ENCODE results near the gene GREB1L. TPM values are rescaled to one million over a fixed set of nuclear protein-coding genes. Genes with fewer than 3 reads are reported as not detected.

GREB1L gene
- total RNA-seq, 2 experiments from 2014 or later = not detected

DNA sequence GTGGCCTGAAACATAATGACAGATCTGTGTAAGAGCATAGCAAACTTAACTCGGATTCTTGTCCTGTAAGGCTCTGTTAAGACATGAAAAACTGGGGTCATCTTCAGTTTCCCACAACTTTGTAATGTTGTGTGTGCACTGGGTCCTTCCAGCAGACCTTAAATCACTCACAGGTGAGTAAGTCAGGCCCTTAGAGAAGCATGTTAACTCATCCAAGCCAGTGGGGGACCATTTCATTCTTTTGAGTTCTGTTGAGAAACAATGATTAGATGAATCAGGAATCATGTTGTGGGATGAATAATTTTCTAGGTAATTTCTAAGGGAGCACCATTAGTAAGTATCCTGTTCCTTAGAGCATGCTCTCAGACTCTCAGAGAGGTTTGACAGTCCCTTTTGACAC lies 191.4 kb downstream of the GREB1L start:
- Mint-ChIP-seq H3K27ac (no peak overlapping the region), H3K36me3 (no peaks in the 10 kb centered on the region), H3K4me1 (no peaks in the 10 kb centered on the region), H3K9me3 (peaks cover 2% of the 10 kb centered on the region), H3K4me3 (no peak overlapping the region), H3K27me3 (no peaks in the 10 kb centered on the region)
- DNase-seq (no peak), ATAC-seq (ENCODE audit: low read depth) (no peak)
- POLR2A ChIA-PET = no interaction called here

- H3K27me3 Mint-ChIP-seq = peaks cover 11% of the 10 kb centered on the region
- H3K4me3 Mint-ChIP-seq = no peak overlapping the region
- DNase-seq (no peak), ATAC-seq (ENCODE audit: low read depth) (no peak)
- POLR2A ChIA-PET = no interaction called here
- H3K27ac Mint-ChIP-seq = no peak overlapping the region
- H3K4me1 Mint-ChIP-seq = no peaks in the 10 kb centered on the region
- no peaks in the 10 kb centered on the region for H3K36me3 Mint-ChIP-seq
- H3K9me3 Mint-ChIP-seq = no peaks in the 10 kb centered on the region
These were observed 197.4 kb downstream of the GREB1L start for GRCh38 chr18:21439431-21439846.

- Mint-ChIP-seq H3K4me1 (no peaks in the 10 kb centered on the region), H3K4me3 (no peak overlapping the region), H3K27ac (no peak overlapping the region), H3K27me3 (peaks cover 14% of the 10 kb centered on the region), H3K9me3 (no peaks in the 10 kb centered on the region), H3K36me3 (no peaks in the 10 kb centered on the region)
- DNase-seq (no peak), ATAC-seq (ENCODE audit: low read depth) (no peak)
- POLR2A ChIA-PET = no interaction called here
These were observed 199.6 kb downstream of the GREB1L start for GRCh38 chr18:21441670-21442069.

DNA sequence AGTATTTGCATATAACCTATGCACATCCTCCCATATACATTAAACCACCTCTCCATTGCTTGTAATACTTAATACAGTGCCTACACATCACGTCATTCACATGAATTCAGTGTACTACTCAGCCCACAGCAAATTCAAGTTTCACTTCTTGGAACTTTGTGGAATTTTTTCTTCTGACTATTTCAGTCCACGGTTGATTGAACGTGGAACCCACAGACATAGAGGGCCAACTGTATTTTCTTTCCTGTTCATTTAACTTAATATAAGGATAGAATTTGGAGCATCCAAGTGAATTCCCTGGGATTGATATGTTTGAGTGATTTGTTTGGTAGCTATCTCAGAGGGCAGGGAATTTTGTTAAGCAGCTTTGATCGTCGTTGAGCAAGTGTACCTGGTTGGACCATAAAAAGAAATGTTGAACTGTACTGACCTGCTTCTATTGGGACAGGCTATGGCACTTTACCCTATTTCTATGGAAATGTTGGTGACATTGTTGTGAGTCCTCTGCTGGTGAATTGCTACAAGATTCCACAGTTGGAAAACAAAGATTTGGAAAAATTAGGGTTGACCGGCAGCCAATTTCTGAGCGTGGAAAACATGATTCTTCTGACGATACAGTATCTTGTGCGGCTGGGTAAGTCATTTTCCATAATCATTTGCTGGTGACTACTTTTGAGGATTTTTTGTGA lies 201.9 kb downstream of the GREB1L start:
- Mint-ChIP-seq H3K36me3 (no peaks in the 10 kb centered on the region), H3K4me3 (no peak overlapping the region), H3K27me3 (peaks cover 21% of the 10 kb centered on the region), H3K27ac (no peak overlapping the region), H3K9me3 (no peaks in the 10 kb centered on the region), H3K4me1 (no peaks in the 10 kb centered on the region)
- POLR2A ChIA-PET = no interaction called here
- no peak for ATAC-seq (ENCODE audit: low read depth)
- DNase-seq = no peak

- ATAC-seq (ENCODE audit: low read depth) (no peak), DNase-seq (no peak)
- no peak overlapping the region for H3K4me3 Mint-ChIP-seq
- no peaks in the 10 kb centered on the region for H3K9me3 Mint-ChIP-seq
- POLR2A ChIA-PET = no interaction called here
- no peak overlapping the region for H3K27ac Mint-ChIP-seq
- H3K36me3 Mint-ChIP-seq = no peaks in the 10 kb centered on the region
- no peaks in the 10 kb centered on the region for H3K4me1 Mint-ChIP-seq
- peaks cover 22% of the 10 kb centered on the region for H3K27me3 Mint-ChIP-seq
These were observed 202.6 kb downstream of the GREB1L start for GRCh38 chr18:21444465-21445212.

DNA sequence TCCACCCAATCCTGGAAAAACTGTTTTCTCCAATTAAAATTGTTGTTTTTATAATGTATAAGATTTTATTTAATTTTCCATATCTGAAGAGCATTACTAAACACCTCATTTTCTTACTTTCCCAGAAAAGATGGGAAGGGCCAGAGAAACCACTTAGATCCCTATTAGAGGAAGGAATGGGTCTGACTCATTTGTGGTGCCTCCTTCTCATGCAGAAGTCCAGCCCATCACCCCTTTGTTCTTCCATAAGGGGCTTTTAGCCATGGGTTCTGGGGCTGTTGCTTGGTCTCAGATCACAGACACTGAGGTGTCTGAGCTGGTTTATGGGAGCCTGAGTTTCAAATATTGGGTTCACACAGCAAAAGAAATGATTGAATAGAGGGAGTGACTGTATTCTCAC lies 206.3 kb downstream of the GREB1L start:
- ATAC-seq (ENCODE audit: low read depth) (no peak), DNase-seq (no peak)
- Mint-ChIP-seq H3K4me1 (no peaks in the 10 kb centered on the region), H3K36me3 (no peaks in the 10 kb centered on the region), H3K27ac (no peak overlapping the region), H3K4me3 (no peak overlapping the region), H3K27me3 (peaks cover 33% of the 10 kb centered on the region), H3K9me3 (no peaks in the 10 kb centered on the region)
- POLR2A ChIA-PET = no interaction called here

GRCh38 chr18:21449367-21450290 lies 207.6 kb downstream of the GREB1L start:
- Mint-ChIP-seq H3K4me3 (no peak overlapping the region), H3K4me1 (no peaks in the 10 kb centered on the region), H3K36me3 (no peaks in the 10 kb centered on the region), H3K9me3 (no peaks in the 10 kb centered on the region), H3K27ac (no peak overlapping the region), H3K27me3 (peaks cover 34% of the 10 kb centered on the region)
- ATAC-seq (ENCODE audit: low read depth) (no peak), DNase-seq (no peak)
- POLR2A ChIA-PET = no interaction called here

DNA sequence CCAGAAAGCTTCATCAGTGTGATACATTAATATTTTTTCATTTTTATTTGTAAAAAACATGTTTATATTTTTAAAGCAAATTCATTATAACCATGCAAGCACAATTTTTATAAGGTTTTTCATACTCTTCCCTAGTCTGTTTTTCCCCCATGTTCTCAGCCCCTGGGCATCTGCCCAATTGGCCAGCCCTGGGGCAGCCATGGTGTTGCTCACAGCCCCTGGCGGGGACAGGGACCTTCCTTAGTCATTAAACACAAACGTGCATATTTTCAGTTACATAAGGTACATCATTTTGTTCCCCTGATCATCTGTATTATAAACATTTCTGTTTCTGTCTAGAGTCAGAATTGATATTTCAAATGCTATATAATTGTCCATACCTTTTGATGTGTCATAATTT lies 208.5 kb downstream of the GREB1L start:
- H3K4me1 Mint-ChIP-seq = no peaks in the 10 kb centered on the region
- no peak overlapping the region for H3K27ac Mint-ChIP-seq
- H3K9me3 Mint-ChIP-seq = no peaks in the 10 kb centered on the region
- DNase-seq (no peak), ATAC-seq (ENCODE audit: low read depth) (no peak)
- H3K36me3 Mint-ChIP-seq = no peaks in the 10 kb centered on the region
- POLR2A ChIA-PET = no interaction called here
- H3K4me3 Mint-ChIP-seq = no peak overlapping the region
- H3K27me3 Mint-ChIP-seq = peaks cover 33% of the 10 kb centered on the region

DNA sequence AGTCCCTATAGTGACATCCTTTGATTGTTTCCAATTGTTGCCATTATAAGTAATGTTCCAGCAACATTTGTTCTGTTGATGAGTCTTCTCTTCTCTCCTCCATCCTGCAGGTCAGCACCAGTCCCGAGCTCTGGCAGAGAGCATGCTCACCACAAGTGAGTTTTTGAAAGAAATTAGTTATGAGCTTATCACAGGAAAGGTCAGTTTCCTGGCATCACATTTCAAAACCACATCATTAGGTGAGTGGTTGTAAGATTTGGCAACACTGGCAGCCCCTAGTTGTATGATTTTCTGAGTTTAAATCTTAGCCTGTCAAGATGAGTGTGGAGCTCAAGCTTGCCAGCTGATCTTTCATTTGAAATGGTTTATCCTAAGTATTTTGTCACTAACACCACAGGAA lies 208.9 kb downstream of the GREB1L start:
- Mint-ChIP-seq H3K36me3 (no peaks in the 10 kb centered on the region), H3K27ac (no peak overlapping the region)

DNA sequence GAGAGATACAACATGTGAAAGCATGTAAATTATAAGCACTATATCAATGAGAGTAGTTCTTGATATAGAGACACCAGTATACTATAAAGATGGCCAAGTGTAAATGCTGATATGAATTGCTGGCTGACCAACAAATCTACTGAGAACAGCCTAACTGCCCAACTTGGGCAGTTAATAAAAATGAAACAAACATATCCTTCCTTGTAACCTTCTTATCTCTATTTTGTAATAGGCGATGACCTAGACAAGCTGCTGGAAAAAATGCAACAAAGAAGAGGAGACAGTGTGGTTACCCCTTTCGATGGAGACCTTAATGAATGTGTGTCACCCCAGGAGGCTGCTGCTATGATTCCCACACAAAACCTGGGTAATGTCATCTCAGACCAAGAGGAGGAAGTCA lies 209.8 kb downstream of the GREB1L start:
- peaks cover 33% of the 10 kb centered on the region for H3K27me3 Mint-ChIP-seq
- H3K36me3 Mint-ChIP-seq = no peaks in the 10 kb centered on the region
- H3K9me3 Mint-ChIP-seq = no peaks in the 10 kb centered on the region
- no peaks in the 10 kb centered on the region for H3K4me1 Mint-ChIP-seq
- no peak overlapping the region for H3K4me3 Mint-ChIP-seq
- DNase-seq = no peak
- POLR2A ChIA-PET = no interaction called here
- ATAC-seq (ENCODE audit: low read depth) = no peak
- no peak overlapping the region for H3K27ac Mint-ChIP-seq

More for the DNA sequence above, 208.9 kb downstream of the GREB1L start:
- DNase-seq (no peak), ATAC-seq (ENCODE audit: low read depth) (no peak)
- Mint-ChIP-seq H3K9me3 (no peaks in the 10 kb centered on the region), H3K27me3 (peaks cover 33% of the 10 kb centered on the region), H3K4me1 (no peaks in the 10 kb centered on the region), H3K4me3 (no peak overlapping the region)
- POLR2A ChIA-PET = no interaction called here

- no peaks in the 10 kb centered on the region for H3K36me3 Mint-ChIP-seq
- DNase-seq (no peak), ATAC-seq (ENCODE audit: low read depth) (no peak)
- H3K4me1 Mint-ChIP-seq = no peaks in the 10 kb centered on the region
- H3K27me3 Mint-ChIP-seq = peaks cover 33% of the 10 kb centered on the region
- H3K27ac Mint-ChIP-seq = no peak overlapping the region
- no peaks in the 10 kb centered on the region for H3K9me3 Mint-ChIP-seq
- H3K4me3 Mint-ChIP-seq = no peak overlapping the region
- POLR2A ChIA-PET = no interaction called here
These were observed 210.3 kb downstream of the GREB1L start for GRCh38 chr18:21452276-21452780.

DNA sequence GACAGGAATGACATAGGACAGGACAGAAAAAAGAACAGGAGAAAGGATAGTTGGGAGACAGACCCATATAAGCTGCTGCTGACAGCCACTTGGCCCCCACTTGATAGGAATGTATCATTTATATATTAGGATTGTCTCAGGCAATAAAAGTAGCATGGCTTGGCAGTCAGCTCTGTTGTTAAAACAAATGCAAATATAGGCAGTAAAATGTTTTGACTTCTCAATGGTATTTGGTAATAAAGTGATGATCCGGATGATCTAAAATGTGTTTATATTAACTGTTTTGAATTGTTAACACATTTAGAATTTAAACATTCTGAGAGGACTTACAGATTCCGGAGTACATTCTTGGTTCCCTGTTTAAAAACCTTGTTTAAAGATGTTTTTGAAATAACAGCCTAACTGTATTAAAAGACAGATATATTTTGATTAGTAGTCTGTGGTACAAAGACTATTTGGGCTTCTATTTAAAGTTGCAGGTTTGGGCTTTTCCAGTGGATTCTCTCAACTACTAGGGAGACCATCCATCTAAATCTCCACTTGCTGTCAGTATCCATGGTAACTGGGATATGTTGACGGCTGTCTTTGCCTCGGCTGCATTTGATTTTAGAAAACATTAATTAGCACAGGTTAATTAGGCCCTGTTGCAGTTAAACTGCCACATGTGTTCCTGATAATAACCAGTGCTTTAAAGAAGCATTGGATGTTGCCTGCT lies 210.9 kb downstream of the GREB1L start:
- POLR2A ChIA-PET = no interaction called here

GRCh38 chr18:21453511-21453901 lies 211.5 kb downstream of the GREB1L start:
- ATAC-seq (ENCODE audit: low read depth) = no peak
- Mint-ChIP-seq H3K4me1 (no peaks in the 10 kb centered on the region), H3K9me3 (no peaks in the 10 kb centered on the region), H3K27ac (no peak overlapping the region), H3K36me3 (no peaks in the 10 kb centered on the region), H3K4me3 (no peak overlapping the region), H3K27me3 (peaks cover 31% of the 10 kb centered on the region)
- DNase-seq = no peak
- POLR2A ChIA-PET = no interaction called here

More for the DNA sequence above, 210.9 kb downstream of the GREB1L start:
- no peak overlapping the region for H3K27ac Mint-ChIP-seq
- no peaks in the 10 kb centered on the region for H3K36me3 Mint-ChIP-seq
- H3K4me1 Mint-ChIP-seq = no peaks in the 10 kb centered on the region
- H3K27me3 Mint-ChIP-seq = peaks cover 33% of the 10 kb centered on the region
- ATAC-seq (ENCODE audit: low read depth) (no peak), DNase-seq (no peak)
- no peaks in the 10 kb centered on the region for H3K9me3 Mint-ChIP-seq
- no peak overlapping the region for H3K4me3 Mint-ChIP-seq
